PC-3 (cell line): ENCODE data around the gene XPR1. TPM values are rescaled to one million over a fixed set of nuclear protein-coding genes. Genes with fewer than 3 reads are reported as not detected.

Experiments used
- ATAC-seq: fragments of 200-7000 bp; cut with Tn5 transposase; 2 replicates; pipeline ENCODE4 v1.9.1; 2020; ENCODE audit warnings: mild to moderate bottlenecking, moderate library complexity
- BruUV-seq: library from RNA; stranded (reverse); fragments of 400-500 nt; replicated peaks from 2 replicates; lab custom pipeline; 2021; lab: Mats Ljungman, UMichigan
- CTCF ChIA-PET: fragments of 300-600 bp; sonication (Branson Sonifier 250); formaldehyde crosslinking; loops from one replicate; lab custom pipeline; 2022; ENCODE audit warnings: antibody characterized with exemption; lab: Charles Lee
- POLR2A ChIA-PET: fragments of 300-600 bp; sonication (Branson Sonifier 250); formaldehyde crosslinking; loops from one replicate; lab custom pipeline; 2022; ENCODE audit warnings: antibody characterized with exemption; ENCODE audit not compliant: unreplicated experiment; lab: Charles Lee
- DNase-seq: peaks from one replicate; pipeline ENCODE4 v3.0.0-alpha.2; 2015
- H2AFZ ChIP-seq: fragments of 300-600 bp; sonication (generic); 2 replicates; pipeline ENCODE4 v1.6.0; 2016; ENCODE audit warnings: antibody characterized with exemption, low read length
- H3F3A ChIP-seq: fragments of 300-600 bp; sonication (generic); one replicate; pipeline ENCODE4 v1.6.0; 2017; ENCODE audit warnings: antibody characterized with exemption, low read length, control low read depth, mild to moderate bottlenecking; ENCODE audit not compliant: unreplicated experiment
- H3K27ac ChIP-seq: fragments of 300-600 bp; sonication (generic); 2 replicates; pipeline ENCODE4 v1.5.1; 2016; ENCODE audit warnings: mild to moderate bottlenecking, low read length
- H3K27me3 ChIP-seq: fragments of 300-600 bp; sonication (generic); 2 replicates; pipeline ENCODE4 v1.6.1; 2016; ENCODE audit warnings: low read length, mixed read lengths
- H3K36me3 ChIP-seq: fragments of 300-600 bp; sonication (generic); 2 replicates; pipeline ENCODE4 v1.6.1; 2016; ENCODE audit warnings: low read depth, mixed run types, low read length, mixed read lengths
- H3K4me1 ChIP-seq: fragments of 300-600 bp; sonication (generic); 2 replicates; pipeline ENCODE4 v1.5.1; 2016; ENCODE audit warnings: low read length; ENCODE audit not compliant: insufficient read depth
- H3K4me2 ChIP-seq: fragments of 300-600 bp; sonication (generic); 2 replicates; pipeline ENCODE4 v1.6.0; 2016; ENCODE audit warnings: low read length
- H3K4me3 ChIP-seq: fragments of 300-600 bp; sonication (generic); 2 replicates; pipeline ENCODE4 v1.5.1; 2016; ENCODE audit warnings: mild to moderate bottlenecking, low read length, mixed read lengths
- H3K79me2 ChIP-seq: fragments of 300-600 bp; sonication (generic); 2 replicates; pipeline ENCODE4 v1.6.1; 2017; ENCODE audit warnings: low read length, mixed read lengths
- H3K9ac ChIP-seq: fragments of 300-600 bp; sonication (generic); 2 replicates; pipeline ENCODE4 v1.6.0; 2016; ENCODE audit warnings: mild to moderate bottlenecking, low read length
- H3K9me2 ChIP-seq: fragments of 300-600 bp; sonication (generic); replicated peaks from 2 replicates; pipeline ENCODE4 v1.6.1; 2016; ENCODE audit warnings: mixed run types, low read length, mixed read lengths
- H3K9me3 ChIP-seq: fragments of 300-600 bp; sonication (generic); 2 replicates; pipeline ENCODE4 v1.6.1; 2016; ENCODE audit warnings: low read length, mixed read lengths
- H4K20me1 ChIP-seq: fragments of 300-600 bp; sonication (generic); 2 replicates; pipeline ENCODE4 v1.6.1; 2016; ENCODE audit warnings: low read length, mixed read lengths
- CTCF ChIP-seq: fragments of 300-600 bp; sonication (generic); conservative IDR thresholded peaks from 2 replicates; pipeline ENCODE4 v1.5.1; 2017; ENCODE audit warnings: antibody characterized with exemption, low read depth, mild to moderate bottlenecking, low read length
- EZH2 ChIP-seq: fragments of 300-600 bp; sonication (generic); IDR thresholded peaks from one replicate; pipeline ENCODE4 v1.6.1; 2017; ENCODE audit warnings: antibody characterized with exemption, mild to moderate bottlenecking, low read length; ENCODE audit not compliant: unreplicated experiment
- EZH2phosphoT487 ChIP-seq: fragments of 300-600 bp; sonication (generic); IDR thresholded peaks from 2 replicates; pipeline ENCODE4 v1.6.1; 2018; ENCODE audit warnings: mild to moderate bottlenecking, antibody characterized with exemption, low read length, borderline replicate concordance
- intact Hi-C: fragments of 100-400 bp; cut with micrococcal nuclease; formaldehyde crosslinking; loops from 2 replicates; pipeline ENCODE4 v1.9.0; 2023
- total RNA-seq: library from RNA; depleted of rRNA; stranded (reverse); fragments of >200 nt; gene quantifications from 2 replicates; pipeline ENCODE4 v1.2.3, GENCODE V29; 2014

XPR1 gene
- total RNA-seq, 1 experiment from 2014 or later, result 8.2 TPM

GRCh38 chr1:180775801-180776200 is 144.0 kb downstream of the XPR1 start:
- intact Hi-C loops, result loop anchor here (5.0 kb wide), 4 partner anchors 86 to 258 kb away; partner anchors contain the start of gene XPR1
- ATAC-seq, result no peak
- CTCF ChIA-PET, result no interaction called here

GRCh38 chr1:180777072-180777689 is 145.4 kb downstream of the XPR1 start:
- Histone ChIP-seq H3K9me3 (no peaks in the 10 kb centered on the region), H3K4me3 (no peak overlapping the region), H3K4me1 (peaks cover 7% of the 10 kb centered on the region; the same call in 1 of the 2 replicates), H3K9ac (no peak overlapping the region), H3K79me2 (no peaks in the 10 kb centered on the region), H4K20me1 (no peaks in the 10 kb centered on the region), H3K9me2 (no peaks in the 10 kb centered on the region), H3K36me3 (no peaks in the 10 kb centered on the region), H3K27ac (no peak overlapping the region), H3K27me3 (no peaks in the 10 kb centered on the region), H3K4me2 (no peak overlapping the region), H2AFZ (no peak overlapping the region), H3F3A (no peaks in the 10 kb centered on the region)
- intact Hi-C loops, result loop anchor here (5.0 kb wide), 4 partner anchors 85 to 260 kb away; partner anchors contain the start of gene XPR1
- TF ChIP-seq EZH2 (no peak), CTCF (no peak), EZH2phosphoT487 (no peak)
- no peak for DNase-seq
- ChIA-PET CTCF (no interaction called here), POLR2A (no interaction called here)
- no peak for ATAC-seq
- BruUV-seq, result no TSS peak

More at GRCh38 chr1:180775801-180776200, 144.0 kb downstream of the XPR1 start:
- no peak overlapping the region for H3K4me2 ChIP-seq
- no peaks in the 10 kb centered on the region for H3K9me2 ChIP-seq
- H3K27me3 ChIP-seq, result no peaks in the 10 kb centered on the region
- H3K4me3 ChIP-seq, result no peak overlapping the region
- H3K4me1 ChIP-seq, result peaks cover 7% of the 10 kb centered on the region; the same call in 1 of the 2 replicates
- no peaks in the 10 kb centered on the region for H3K9me3 ChIP-seq
- TF ChIP-seq EZH2, result no peak
- TF ChIP-seq EZH2phosphoT487, result no peak
- TF ChIP-seq CTCF, result no peak
- H4K20me1 ChIP-seq, result no peaks in the 10 kb centered on the region
- no peak overlapping the region for H2AFZ ChIP-seq
- no peak overlapping the region for H3K27ac ChIP-seq
- no peaks in the 10 kb centered on the region for H3F3A ChIP-seq
- POLR2A ChIA-PET, result no interaction called here
- no peaks in the 10 kb centered on the region for H3K36me3 ChIP-seq
- BruUV-seq, result no TSS peak
- no peak for DNase-seq
- no peak overlapping the region for H3K9ac ChIP-seq
- H3K79me2 ChIP-seq, result no peaks in the 10 kb centered on the region
